ENCODE data around the gene ALDH2. TPM values are rescaled to one million over a fixed set of nuclear protein-coding genes. Genes with fewer than 3 reads are reported as not detected.

The ALDH2 gene
- total and polyA plus RNA-seq, 9 of the 15 experiments (the other 6 are each of a cell fraction or from before 2014, with no cell fraction given), result 1.9 to 22.5 (median 12.2) TPM

- TF ChIP-seq GABPB2 (CRISPR knock-in tag; conservative IDR thresholded peaks at IDR 0.05) (no peak), CHD7 (IDR thresholded peaks at IDR 0.05; ENCODE audit: low read depth, low read length) (no peak), ZNF395 (CRISPR knock-in tag; IDR thresholded peaks at IDR 0.05) (0 out of 2 replicates have a peak, but pooled peaks have one; percentile 46), ZNF133 (CRISPR knock-in tag; IDR thresholded peaks at IDR 0.05) (no peak), SIX5 (IDR thresholded peaks at IDR 0.05; ENCODE audit: borderline replicate concordance in 1 of 2, insufficient read depth in 1 of 2, low read depth in 1 of 2, low read length in 2 of 2) (no peak), SPI1 (IDR thresholded peaks at IDR 0.05; ENCODE audit: borderline replicate concordance, low read depth, low read length) (peak; percentile 98), PPARD (CRISPR knock-in tag; IDR thresholded peaks at IDR 0.05) (no peak), NFIX (CRISPR knock-in tag; IDR thresholded peaks at IDR 0.05; ENCODE audit: low read depth) (no peak), HMG20B (CRISPR knock-in tag; IDR thresholded peaks at IDR 0.05) (no peak), ZBTB34 (CRISPR knock-in tag; IDR thresholded peaks at IDR 0.05) (no peak), POLR2AphosphoS5 (IDR thresholded peaks at IDR 0.05; ENCODE audit: control insufficient read depth, insufficient read depth, low read depth, low read length) (no peak), KHSRP (IDR thresholded peaks at IDR 0.05) (no peak)
Observed at GRCh38 chr12:111757361-111758119, 9.2 kb upstream of the ALDH2 start (continued).

Data from K562 (cell line).